HepG2 (cell line): ENCODE data around the gene GPX2. TPM values are rescaled to one million over a fixed set of nuclear protein-coding genes. Genes with fewer than 3 reads are reported as not detected.
A peak's percentile ranks its signal among the peaks of the same experiment; 100 is the strongest.

ENCODE experiments used
- ATF5 ChIP-seq: sonication (generic); formaldehyde crosslinking; IDR thresholded peaks from 2 replicates; pipeline ENCODE4 v1.4.0; 2020; ENCODE audit warnings: mild to moderate bottlenecking, low read depth, missing genetic modification reagents
- CSRNP1 ChIP-seq: sonication (generic); formaldehyde crosslinking; IDR thresholded peaks from 2 replicates; pipeline ENCODE4 v1.8.1; 2023; ENCODE audit warnings: mild to moderate bottlenecking, missing genetic modification reagents
- DR1 ChIP-seq: sonication (generic); formaldehyde crosslinking; IDR thresholded peaks from 2 replicates; pipeline ENCODE4 v1.8.0; 2021; ENCODE audit warnings: mild to moderate bottlenecking, missing genetic modification reagents, inconsistent platforms
- ELF1 ChIP-seq: sonication (generic); formaldehyde crosslinking; IDR thresholded peaks from 2 replicates; pipeline ENCODE4 v1.4.0; 2020; ENCODE audit warnings: missing genetic modification reagents
- FOSL2 ChIP-seq: sonication (generic); formaldehyde crosslinking; IDR thresholded peaks from 2 replicates; pipeline ENCODE4 v1.4.0; 2020; ENCODE audit warnings: missing genetic modification reagents
- FOXO4 ChIP-seq: sonication (generic); formaldehyde crosslinking; conservative IDR thresholded peaks from 2 replicates; pipeline ENCODE4 v1.8.1; 2023; ENCODE audit warnings: missing genetic modification reagents
- FOXP1 ChIP-seq, 2 experiments: fragments of 450-650 bp in 1 of 2; IDR thresholded peaks; 2 replicates each; pipeline ENCODE4 v1.6.1; 2017 to 2018; ENCODE audit warnings: antibody characterized with exemption in 1 of 2
- HNRNPK ChIP-seq: fragments of 200-400 bp; formaldehyde crosslinking; IDR thresholded peaks from 2 replicates; pipeline ENCODE4 v1.6.1; 2018; ENCODE audit warnings: low read length, low read depth, moderate library complexity, mild to moderate bottlenecking; ENCODE audit not compliant: poor library complexity, severe bottlenecking
- KAT8 ChIP-seq: IDR thresholded peaks from 2 replicates; pipeline ENCODE4 v1.6.1; 2016; ENCODE audit warnings: missing genetic modification reagents, missing compliant biosample characterization
- SCMH1 ChIP-seq: sonication (generic); formaldehyde crosslinking; IDR thresholded peaks from 2 replicates; pipeline ENCODE4 v1.9.0; 2021; ENCODE audit warnings: missing genetic modification reagents, mild to moderate bottlenecking, borderline replicate concordance
- TFDP2 ChIP-seq: sonication (generic); formaldehyde crosslinking; IDR thresholded peaks from 2 replicates; pipeline ENCODE4 v1.4.0; 2020; ENCODE audit warnings: missing genetic modification reagents
- TSC22D2 ChIP-seq: sonication (generic); formaldehyde crosslinking; IDR thresholded peaks from 2 replicates; pipeline ENCODE4 v1.5.1; 2020; ENCODE audit warnings: missing genetic modification reagents, mild to moderate bottlenecking, borderline replicate concordance
- ZFP41 ChIP-seq: sonication (generic); formaldehyde crosslinking; IDR thresholded peaks from 2 replicates; pipeline ENCODE4 v1.4.0; 2020; ENCODE audit warnings: mild to moderate bottlenecking, missing genetic modification reagents, borderline replicate concordance
- ZFP91 ChIP-seq: sonication (generic); formaldehyde crosslinking; IDR thresholded peaks from 2 replicates; pipeline ENCODE4 v1.9.0; 2022; ENCODE audit warnings: missing genetic modification reagents, mild to moderate bottlenecking, borderline replicate concordance
- ZKSCAN1 ChIP-seq: fragments of 150-350 bp; IDR thresholded peaks from 2 replicates; pipeline ENCODE4 v1.6.1; 2014; ENCODE audit warnings: low read length
- ZNF275 ChIP-seq: sonication (generic); formaldehyde crosslinking; IDR thresholded peaks from 2 replicates; pipeline ENCODE4 v1.8.0; 2022; ENCODE audit warnings: missing genetic modification reagents, mild to moderate bottlenecking, inconsistent platforms, borderline replicate concordance
- ZNF343 ChIP-seq: sonication (generic); formaldehyde crosslinking; IDR thresholded peaks from 2 replicates; pipeline ENCODE4 v1.4.0; 2020; ENCODE audit warnings: mild to moderate bottlenecking, missing genetic modification reagents
- ZXDC ChIP-seq: sonication (generic); formaldehyde crosslinking; IDR thresholded peaks from 2 replicates; pipeline ENCODE4 v1.5.0; 2020; ENCODE audit warnings: mild to moderate bottlenecking, missing genetic modification reagents
- polyA plus RNA-seq, 8 experiments: library from polyadenylated mRNA; depleted of rRNA in 3 of 8; stranded (reverse) in 7 of 8; unstranded in 1 of 8; fragments of >200 nt; fragmentation: Illumina TruSeq in 4 of 8; extraction: Trizol in 4 of 8; gene quantifications; 2 replicates each; pipeline versions ENCODE4 v1.2.1 to v1.2.3, GENCODE V29; 2011 to 2016; ENCODE audit warnings: low read depth in 4 of 8, missing spikeins in 1 of 8, mixed read lengths in 1 of 8; ENCODE audit not compliant: insufficient read depth in 1 of 8
- total RNA-seq, 5 experiments: library from RNA; depleted of rRNA; stranded (reverse); fragments of >200 nt; fragmentation: Illumina TruSeq; extraction: Trizol; gene quantifications; 2 replicates each; pipeline ENCODE4 v1.2.3, GENCODE V29; 2016; ENCODE audit warnings: low read depth in 1 of 5

Gene GPX2
- total and polyA plus RNA-seq, 2 of the 13 experiments (the other 11 are each of a cell fraction or from before 2014, with no cell fraction given) = 526 to 674 TPM

GRCh38 chr14:64942531-64943111 is at the start of gene GPX2 (continued):
- TF ChIP-seq ZKSCAN1 (no peak), ZXDC (CRISPR knock-in tag) (no peak), ZFP91 (peak; percentile 43; the same call in 1 of the 2 replicates), ZFP41 (CRISPR knock-in tag) (no peak), ZNF275 (no peak), KAT8 (CRISPR knock-in tag) (peak; percentile 67; the same call in 1 of the 2 replicates), FOXP1 (IDR thresholded peaks at IDR 0.05) (no peak), FOXP1 (CRISPR knock-in tag; IDR thresholded peaks at IDR 0.05) (peak; percentile 82), DR1 (CRISPR knock-in tag) (peak; percentile 97), FOSL2 (CRISPR knock-in tag) (peak; percentile 57), TSC22D2 (peak; percentile 72; the same call in 1 of the 2 replicates), CSRNP1 (no peak), FOXO4 (CRISPR knock-in tag) (no peak), SCMH1 (CRISPR knock-in tag) (no peak), ZNF343 (peak; percentile 56; the same call in 1 of the 2 replicates), ATF5 (CRISPR knock-in tag) (no peak), HNRNPK (no peak), ELF1 (CRISPR knock-in tag) (peak; percentile 31; the same call in 1 of the 2 replicates), TFDP2 (CRISPR knock-in tag) (0 out of 2 replicates have a peak, but pooled peaks have one; percentile 28)
